Esophagus muscularis mucosa (tissue), 4 donors: ENCODE measurements around the gene ALDH5A1. TPM values are rescaled to one million over a fixed set of nuclear protein-coding genes. Genes with fewer than 3 reads are reported as not detected.

Experiments used
- DNase-seq: peaks from one replicate; pipeline ENCODE4 v3.0.0-alpha.2; 2017; ENCODE audit errors: extremely low spot score
- H3K27ac ChIP-seq, 4 donors: fragments of 200-600 bp; sonication (generic); replicated peaks in 1 of 4; 1 replicate in 3 of 4; 2 replicates in 1 of 4; pipeline ENCODE4 v1.5.1; 2016 to 2019; ENCODE audit warnings: mild to moderate bottlenecking in 1 of 4
- H3K27me3 ChIP-seq, 4 donors: fragments of 200-600 bp; sonication (generic); one replicate each; pipeline versions ENCODE4 v1.5.1 to v1.6.0; 2016 to 2019
- H3K36me3 ChIP-seq, 4 donors: fragments of 200-600 bp; sonication (generic); one replicate each; pipeline ENCODE4 v1.5.1; 2016 to 2019
- H3K4me1 ChIP-seq, 4 donors: fragments of 200-600 bp; sonication (generic); one replicate each; pipeline ENCODE4 v1.5.1; 2016 to 2019
- H3K4me3 ChIP-seq, 4 donors: fragments of 200-600 bp; sonication (generic); 1 replicate in 2 of 4; 2 replicates in 2 of 4; pipeline ENCODE4 v1.5.1; 2016 to 2019; ENCODE audit warnings: mild to moderate bottlenecking in 4 of 4, moderate library complexity in 1 of 4
- H3K9me3 ChIP-seq, 4 donors: fragments of 200-600 bp; sonication (generic); 1 replicate in 3 of 4; 2 replicates in 1 of 4; pipeline ENCODE4 v1.5.1; 2016 to 2019
- CTCF ChIP-seq, 3 experiments: fragments of 200-600 bp in 2 of 3; fragments of 450-650 bp in 1 of 3; sonication (generic) in 2 of 3; IDR thresholded peaks; one replicate each; pipeline ENCODE4 v1.5.1; 2017 to 2019; ENCODE audit warnings: antibody characterized with exemption in 3 of 3, mild to moderate bottlenecking in 2 of 3, moderate library complexity in 1 of 3
- EP300 ChIP-seq: sonication (generic); formaldehyde crosslinking; IDR thresholded peaks from one replicate; pipeline ENCODE4 v1.6.1; 2017; ENCODE audit warnings: antibody characterized with exemption
- POLR2A ChIP-seq: fragments of 450-650 bp; IDR thresholded peaks from one replicate; pipeline ENCODE4 v1.6.1; 2017; ENCODE audit warnings: antibody characterized with exemption, moderate library complexity, mild to moderate bottlenecking, low read depth
- POLR2AphosphoS5 ChIP-seq, 2 donors: sonication (generic); formaldehyde crosslinking; IDR thresholded peaks; one replicate each; pipeline ENCODE4 v1.6.1; 2017; ENCODE audit warnings: antibody characterized with exemption in 2 of 2
- WGBS: methylation state at CpG from one replicate; pipeline ENCODE4 v1.1.5; 2018; 5-methylcytosine and 5-hydroxymethylcytosine counted together
- intact Hi-C: fragments of 100-400 bp; cut with DNase I; formaldehyde crosslinking; loops from one replicate; pipeline ENCODE4 v1.15.1; 2023
- total RNA-seq, 4 donors: library from RNA; depleted of rRNA; stranded (reverse); fragments of >200 nt; gene quantifications; one replicate each; pipeline versions ENCODE4 v1.1.0 to v1.2.1, GENCODE V29; 2016

Gene ALDH5A1
- total RNA-seq, 4 donors from 2014 or later, result 2.5 to 3.5 (median 3.3) TPM

GRCh38 chr6:24522228-24523176, 27.7 kb downstream of the ALDH5A1 start:
- Histone ChIP-seq H3K27ac (no peak overlapping the region), H3K36me3 (peaks cover 0 to 26% (median 11%) of the 10 kb centered on the region in 4 donors), H3K4me1 (peaks cover 0 to 12% (median 8%) of the 10 kb centered on the region in 4 donors), H3K27me3 (no peaks in the 10 kb centered on the region), H3K9me3 (no peaks in the 10 kb centered on the region), H3K4me3 (no peak overlapping the region)
- TF ChIP-seq POLR2A (no peak), CTCF (IDR thresholded peaks at IDR 0.05) (no peak), POLR2AphosphoS5 (IDR thresholded peaks at IDR 0.05) (no peak), EP300 (no peak)
- WGBS, result 82% methylated on average over 13 of the region's 13 CpGs
- DNase-seq, result no peak
- intact Hi-C loops, result loop anchor here (5.0 kb wide), 1 partner anchor 90 kb away; no protein-coding TSS in a partner anchor

GRCh38 chr6:24524329-24524728, 29.6 kb downstream of the ALDH5A1 start:
- no peak for TF ChIP-seq POLR2A
- no peak for TF ChIP-seq EP300
- TF ChIP-seq POLR2AphosphoS5 (IDR thresholded peaks at IDR 0.05), result no peak
- TF ChIP-seq CTCF (IDR thresholded peaks at IDR 0.05), result no peak
- WGBS, result 75% methylated on average over 3 of the region's 3 CpGs
- Histone ChIP-seq H3K27ac (no peak overlapping the region), H3K4me1 (no peaks in the 10 kb centered on the region), H3K36me3 (peaks cover 0 to 34% (median 8%) of the 10 kb centered on the region in 4 donors), H3K27me3 (no peaks in the 10 kb centered on the region), H3K9me3 (no peaks in the 10 kb centered on the region), H3K4me3 (no peak overlapping the region)
- intact Hi-C loops, result loop anchor here (5.0 kb wide), 1 partner anchor 92 kb away; no protein-coding TSS in a partner anchor
- no peak for DNase-seq

- WGBS, result 69% methylated on average over 5 of the region's 5 CpGs
- H3K36me3 ChIP-seq, result peaks cover 0 to 35% (median 6%) of the 10 kb centered on the region in 4 donors
- intact Hi-C loops, result loop anchor here (5.0 kb wide), 1 partner anchor 93 kb away; no protein-coding TSS in a partner anchor
- H3K9me3 ChIP-seq, result no peaks in the 10 kb centered on the region
- no peaks in the 10 kb centered on the region for H3K4me1 ChIP-seq
- H3K27me3 ChIP-seq, result no peaks in the 10 kb centered on the region
- H3K27ac ChIP-seq, result no peak overlapping the region
- no peak for TF ChIP-seq POLR2AphosphoS5 (IDR thresholded peaks at IDR 0.05)
- no peak for TF ChIP-seq CTCF (IDR thresholded peaks at IDR 0.05)
- no peak for TF ChIP-seq POLR2A
- TF ChIP-seq EP300, result no peak
- no peak for DNase-seq
- no peak overlapping the region for H3K4me3 ChIP-seq
Measured at GRCh38 chr6:24524805-24525204, 30.0 kb downstream of the ALDH5A1 start.

GRCh38 chr6:24529985-24530384, 35.2 kb downstream of the ALDH5A1 start:
- no peak overlapping the region for H3K4me3 ChIP-seq
- H3K27me3 ChIP-seq, result no peaks in the 10 kb centered on the region
- intact Hi-C loops, result no loop called here
- DNase-seq, result no peak
- no peak overlapping the region for H3K27ac ChIP-seq
- WGBS, result 83% methylated on average over 1 of the region's 1 CpG
- H3K36me3 ChIP-seq, result peaks cover 0 to 56% (median 25%) of the 10 kb centered on the region in 4 donors
- no peaks in the 10 kb centered on the region for H3K9me3 ChIP-seq
- H3K4me1 ChIP-seq, result no peaks in the 10 kb centered on the region
- TF ChIP-seq POLR2A, result no peak

- no peak overlapping the region for H3K27ac ChIP-seq
- no peak overlapping the region for H3K4me3 ChIP-seq
- H3K9me3 ChIP-seq, result no peaks in the 10 kb centered on the region
- no peaks in the 10 kb centered on the region for H3K27me3 ChIP-seq
- intact Hi-C loops, result no loop called here
- TF ChIP-seq EP300 (no peak), POLR2A (no peak), CTCF (IDR thresholded peaks at IDR 0.05) (no peak), POLR2AphosphoS5 (IDR thresholded peaks at IDR 0.05) (no peak)
- peaks cover 0 to 63% (median 29%) of the 10 kb centered on the region in 4 donors for H3K36me3 ChIP-seq
- WGBS, result 95% methylated on average over 5 of the region's 5 CpGs
- DNase-seq, result no peak
- no peaks in the 10 kb centered on the region for H3K4me1 ChIP-seq
Measured at GRCh38 chr6:24534329-24534728, 39.6 kb downstream of the ALDH5A1 start.
